Gastroesophageal sphincter (tissue), 3 donors: ENCODE data around the gene CDC42BPB.

Experiments
- CTCF ChIP-seq, 4 experiments: fragments of 200-600 bp in 2 of 4; fragments of 450-650 bp in 2 of 4; sonication (generic) in 1 of 4; IDR thresholded peaks; one replicate each; pipeline ENCODE4 v1.5.1; 2017 to 2019; ENCODE audit warnings: antibody characterized with exemption in 4 of 4, mild to moderate bottlenecking in 2 of 4, moderate library complexity in 2 of 4
- EP300 ChIP-seq: sonication (generic); formaldehyde crosslinking; IDR thresholded peaks from one replicate; pipeline ENCODE4 v1.6.1; 2017; ENCODE audit warnings: antibody characterized with exemption, mild to moderate bottlenecking
- POLR2A ChIP-seq, 2 donors: fragments of 450-650 bp; IDR thresholded peaks; one replicate each; pipeline ENCODE4 v1.6.1; 2017; ENCODE audit warnings: antibody characterized with exemption in 2 of 2, mild to moderate bottlenecking in 2 of 2, moderate library complexity in 1 of 2
- POLR2AphosphoS5 ChIP-seq: sonication (generic); formaldehyde crosslinking; IDR thresholded peaks from one replicate; pipeline ENCODE4 v1.6.1; 2017; ENCODE audit warnings: antibody characterized with exemption

DNA sequence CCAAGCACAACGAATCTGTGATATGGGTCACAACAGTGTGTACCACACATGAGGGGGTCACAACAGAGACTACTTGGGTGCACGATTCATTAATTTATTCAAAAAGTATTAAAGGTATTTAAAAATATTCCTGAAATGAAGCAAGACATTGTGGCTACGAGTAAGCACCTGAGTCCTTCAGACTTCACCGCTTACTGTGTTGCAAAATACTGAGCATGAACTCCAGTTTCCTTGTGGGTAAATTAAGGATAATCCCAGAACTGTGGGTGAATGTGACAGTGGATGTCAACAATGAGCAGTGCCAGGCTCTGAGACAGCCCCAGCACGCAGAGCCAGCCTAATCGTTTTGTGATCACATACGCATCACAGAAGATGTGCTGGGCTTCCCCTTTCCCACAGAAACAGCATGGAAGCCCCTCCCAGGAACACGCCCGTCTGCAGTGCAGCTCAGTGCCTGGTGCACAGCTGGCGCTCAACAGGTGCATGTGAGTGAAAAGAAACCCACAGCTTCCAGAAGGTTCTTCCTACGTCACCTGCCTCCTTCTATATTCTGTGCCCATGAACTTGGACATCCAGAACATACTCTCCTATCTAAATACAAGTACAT is 29.1 kb downstream of the CDC42BPB start:
- TF ChIP-seq CTCF (IDR thresholded peaks at IDR 0.05) (no peak), POLR2AphosphoS5 (no peak), EP300 (no peak), POLR2A (IDR thresholded peaks at IDR 0.05) (no peak)
